Fibroblast of lung (primary cell): ENCODE results near the gene GNAI1. TPM values are rescaled to one million over a fixed set of nuclear protein-coding genes. Genes with fewer than 3 reads are reported as not detected.
A peak's percentile ranks its signal among the peaks of the same experiment; 100 is the strongest.

Experiments
- DNase-seq, 2 donors: peaks; one replicate each; pipeline versions ENCODE4 v3.0.0 to v3.0.0-alpha.2; 2010; ENCODE audit warnings: low read depth in 2 of 2
- H2AFZ ChIP-seq: 2 replicates; pipeline ENCODE4 v1.5.1; 2012; ENCODE audit warnings: low read length, control low read depth, inconsistent platforms
- H3K27ac ChIP-seq: 2 replicates; pipeline ENCODE4 v1.5.1; 2011; ENCODE audit warnings: low read length, control low read depth; ENCODE audit not compliant: insufficient read depth
- H3K27me3 ChIP-seq: 2 replicates; pipeline ENCODE4 v1.5.1; 2011; ENCODE audit warnings: mild to moderate bottlenecking, low read length; ENCODE audit not compliant: control insufficient read depth, insufficient read depth
- H3K36me3 ChIP-seq: 2 replicates; pipeline ENCODE4 v1.5.1; 2011; ENCODE audit warnings: low read length; ENCODE audit not compliant: control insufficient read depth, insufficient read depth
- H3K4me1 ChIP-seq: 2 replicates; pipeline ENCODE4 v1.5.1; 2011; ENCODE audit warnings: low read length; ENCODE audit not compliant: control insufficient read depth, insufficient read depth; ENCODE audit errors: extremely low read depth
- H3K4me2 ChIP-seq: 2 replicates; pipeline ENCODE4 v1.5.1; 2011; ENCODE audit warnings: low read length, control low read depth; ENCODE audit not compliant: insufficient read depth; ENCODE audit errors: extremely low read depth
- H3K4me3 ChIP-seq, 4 experiments: fragments of 200-600 bp in 1 of 4; sonication (generic) in 1 of 4; replicated peaks in 1 of 4; 2 replicates each; pipeline ENCODE4 v1.5.1; 2011 to 2016; ENCODE audit warnings: low read length in 4 of 4, low read depth in 3 of 4, mild to moderate bottlenecking in 3 of 4, control low read depth in 2 of 4, inconsistent platforms in 1 of 4, mixed read lengths in 1 of 4; ENCODE audit not compliant: insufficient read depth in 1 of 4; ENCODE audit errors: control extremely low read depth in 1 of 4
- H3K79me2 ChIP-seq: 2 replicates; pipeline ENCODE4 v1.5.1; 2012; ENCODE audit warnings: mild to moderate bottlenecking, low read length, inconsistent platforms; ENCODE audit not compliant: control insufficient read depth, insufficient read depth
- H3K9ac ChIP-seq: 2 replicates; pipeline ENCODE4 v1.5.1; 2011; ENCODE audit warnings: mild to moderate bottlenecking, low read length, control low read depth; ENCODE audit not compliant: insufficient read depth
- H3K9me3 ChIP-seq: 2 replicates; pipeline ENCODE4 v1.5.1; 2012; ENCODE audit warnings: low read depth, low read length; ENCODE audit not compliant: control insufficient read depth, insufficient read depth
- H4K20me1 ChIP-seq: 2 replicates; pipeline ENCODE4 v1.5.1; 2011; ENCODE audit warnings: low read length; ENCODE audit not compliant: control insufficient read depth, insufficient read depth; ENCODE audit errors: extremely low read depth
- EZH2 ChIP-seq: IDR thresholded peaks from 2 replicates; pipeline ENCODE4 v1.5.1; 2012; ENCODE audit warnings: low read length, control low read depth, mild to moderate bottlenecking; ENCODE audit errors: missing control alignments
- polyA plus RNA-seq, 2 donors: library from polyadenylated mRNA; depleted of rRNA in 1 of 2; stranded (reverse) in 1 of 2; unstranded in 1 of 2; fragments of >200 nt; gene quantifications; 2 replicates each; pipeline ENCODE4 v1.2.1, GENCODE V29; 2011 to 2012; ENCODE audit warnings: missing spikeins in 1 of 2
- total RNA-seq: library from RNA; depleted of rRNA; stranded (reverse); fragments of >200 nt; gene quantifications from 2 replicates; pipeline ENCODE4 v1.2.1, GENCODE V29; 2014
- TF ChIP-seq, protein P1 (sequence below), 2 donors: IDR thresholded peaks in 1 of 2; conservative IDR thresholded peaks in 1 of 2; 1 replicate in 1 of 2; 2 replicates in 1 of 2; pipeline ENCODE4 v1.5.1; 2011 to 2012; ENCODE audit warnings: low read length in 2 of 2, control low read depth in 1 of 2, inconsistent platforms in 1 of 2, low read depth in 1 of 2, mild to moderate bottlenecking in 1 of 2

Gene GNAI1
- total and polyA plus RNA-seq, 2 donors (not counting 1 experiment from before 2014, with no cell fraction given): 68.9 to 81.8 TPM

DNA sequence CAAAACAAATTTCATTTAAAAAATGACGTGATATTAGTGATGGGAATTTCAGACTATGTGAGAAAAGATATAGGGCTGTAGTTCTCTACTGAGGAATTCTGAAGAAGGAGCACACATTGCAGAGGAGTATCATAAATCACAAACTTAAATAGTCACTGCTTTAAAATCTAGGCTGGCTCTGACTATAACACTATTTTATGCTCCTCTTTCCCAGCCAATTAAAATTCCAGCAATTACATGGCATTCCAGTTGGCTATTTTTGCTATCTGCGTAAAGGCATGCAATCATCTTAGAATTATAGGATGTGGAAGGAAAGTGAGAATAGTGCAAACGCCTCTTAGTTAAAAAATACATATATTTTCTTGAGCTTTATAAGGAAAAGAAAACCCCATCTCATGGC, 123.1 kb downstream of the GNAI1 start:
- no peaks in the 10 kb centered on the region for H4K20me1 ChIP-seq
- no peak overlapping the region for H3K4me3 ChIP-seq
- H3K4me2 ChIP-seq: no peak overlapping the region
- H3K27me3 ChIP-seq: no peaks in the 10 kb centered on the region
- H3K79me2 ChIP-seq: no peaks in the 10 kb centered on the region
- H3K9ac ChIP-seq: no peak overlapping the region
- no peaks in the 10 kb centered on the region for H3K9me3 ChIP-seq
- no peaks in the 10 kb centered on the region for H3K4me1 ChIP-seq
- DNase-seq: no peak
- no peaks in the 10 kb centered on the region for H3K36me3 ChIP-seq
- no peak overlapping the region for H3K27ac ChIP-seq
- no peak overlapping the region for H2AFZ ChIP-seq
- TF ChIP-seq EZH2: no peak
- TF ChIP-seq, protein P1, sequence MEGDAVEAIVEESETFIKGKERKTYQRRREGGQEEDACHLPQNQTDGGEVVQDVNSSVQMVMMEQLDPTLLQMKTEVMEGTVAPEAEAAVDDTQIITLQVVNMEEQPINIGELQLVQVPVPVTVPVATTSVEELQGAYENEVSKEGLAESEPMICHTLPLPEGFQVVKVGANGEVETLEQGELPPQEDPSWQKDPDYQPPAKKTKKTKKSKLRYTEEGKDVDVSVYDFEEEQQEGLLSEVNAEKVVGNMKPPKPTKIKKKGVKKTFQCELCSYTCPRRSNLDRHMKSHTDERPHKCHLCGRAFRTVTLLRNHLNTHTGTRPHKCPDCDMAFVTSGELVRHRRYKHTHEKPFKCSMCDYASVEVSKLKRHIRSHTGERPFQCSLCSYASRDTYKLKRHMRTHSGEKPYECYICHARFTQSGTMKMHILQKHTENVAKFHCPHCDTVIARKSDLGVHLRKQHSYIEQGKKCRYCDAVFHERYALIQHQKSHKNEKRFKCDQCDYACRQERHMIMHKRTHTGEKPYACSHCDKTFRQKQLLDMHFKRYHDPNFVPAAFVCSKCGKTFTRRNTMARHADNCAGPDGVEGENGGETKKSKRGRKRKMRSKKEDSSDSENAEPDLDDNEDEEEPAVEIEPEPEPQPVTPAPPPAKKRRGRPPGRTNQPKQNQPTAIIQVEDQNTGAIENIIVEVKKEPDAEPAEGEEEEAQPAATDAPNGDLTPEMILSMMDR (conservative IDR thresholded peaks at IDR 0.05 in 1 of 2, IDR thresholded peaks at IDR 0.05 in 1 of 2; ENCODE audit: low read depth in 1 of 2, low read length in 2 of 2): no peak

DNA sequence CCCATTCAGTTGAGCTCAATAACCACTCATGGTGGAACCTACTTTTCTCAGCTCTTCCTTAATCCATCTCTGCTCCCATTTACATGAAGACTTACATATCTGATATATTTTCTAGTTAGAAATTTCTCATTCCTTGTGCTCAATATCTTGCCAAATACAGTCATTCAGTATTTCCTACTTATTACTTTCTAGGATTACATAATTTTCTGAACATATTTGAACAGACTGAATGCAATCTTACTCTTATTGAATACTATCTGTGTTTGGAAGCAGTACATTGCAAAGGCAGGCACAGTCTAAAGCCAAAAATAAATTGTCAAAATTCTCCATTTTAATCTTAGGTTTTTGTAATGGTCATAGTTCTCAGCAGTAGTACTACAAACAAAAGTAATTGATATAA, 126.0 kb downstream of the GNAI1 start:
- TF ChIP-seq, protein P1 (conservative IDR thresholded peaks at IDR 0.05 in 1 of 2, IDR thresholded peaks at IDR 0.05 in 1 of 2; ENCODE audit: low read depth in 1 of 2, low read length in 2 of 2): no peak
- no peak for TF ChIP-seq EZH2
- H3K4me2 ChIP-seq: no peak overlapping the region
- H3K9ac ChIP-seq: no peak overlapping the region
- H4K20me1 ChIP-seq: no peaks in the 10 kb centered on the region
- H3K9me3 ChIP-seq: no peaks in the 10 kb centered on the region
- no peaks in the 10 kb centered on the region for H3K79me2 ChIP-seq
- DNase-seq: no peak
- no peaks in the 10 kb centered on the region for H3K36me3 ChIP-seq
- H2AFZ ChIP-seq: no peak overlapping the region
- H3K4me3 ChIP-seq: no peak overlapping the region
- no peak overlapping the region for H3K27ac ChIP-seq
- H3K4me1 ChIP-seq: no peaks in the 10 kb centered on the region
- H3K27me3 ChIP-seq: no peaks in the 10 kb centered on the region

DNA sequence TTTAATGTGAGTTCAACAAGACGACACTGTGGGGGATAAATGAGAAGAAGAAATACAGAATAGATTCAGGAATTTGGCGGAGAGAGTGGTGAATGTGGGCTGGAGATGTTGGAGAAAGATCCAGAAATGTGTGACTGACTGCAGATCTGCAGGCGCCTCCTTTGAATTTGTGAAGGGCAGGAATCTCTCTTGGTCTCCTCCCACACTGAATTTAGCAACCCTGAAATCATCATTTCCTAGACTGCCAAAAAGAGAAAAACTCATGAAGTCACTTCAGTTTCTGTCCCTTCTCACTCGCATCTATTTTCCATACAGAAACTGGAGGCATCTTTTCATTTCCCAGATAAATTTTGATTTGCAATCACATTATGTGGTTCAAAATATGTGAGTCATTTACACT, 128.7 kb downstream of the GNAI1 start:
- H3K79me2 ChIP-seq: no peaks in the 10 kb centered on the region
- no peaks in the 10 kb centered on the region for H3K9me3 ChIP-seq
- H4K20me1 ChIP-seq: no peaks in the 10 kb centered on the region
- H2AFZ ChIP-seq: peak overlapping the region; percentile 55
- no peak overlapping the region for H3K9ac ChIP-seq
- peak in 1 of 2 donors; percentile 19 for DNase-seq
- H3K4me3 ChIP-seq: peak overlapping the region in 2 of 4 experiments; percentile 14 to 17
- no peaks in the 10 kb centered on the region for H3K27me3 ChIP-seq
- H3K27ac ChIP-seq: no peak overlapping the region
- TF ChIP-seq, protein P1 (conservative IDR thresholded peaks at IDR 0.05 in 1 of 2, IDR thresholded peaks at IDR 0.05 in 1 of 2; ENCODE audit: low read depth in 1 of 2, low read length in 2 of 2): no peak
- TF ChIP-seq EZH2: no peak
- H3K4me2 ChIP-seq: no peak overlapping the region
- no peaks in the 10 kb centered on the region for H3K36me3 ChIP-seq
- no peaks in the 10 kb centered on the region for H3K4me1 ChIP-seq
